ENCODE data around the gene NOC2L.
A peak's percentile ranks its signal among the peaks of the same experiment; 100 is the strongest.
"Not testable (repeated sequence)": the region's sequence is repeated elsewhere in the genome, so short reads cannot be mapped to it uniquely, and the experiment has no call there.

Gene NOC2L

DNA sequence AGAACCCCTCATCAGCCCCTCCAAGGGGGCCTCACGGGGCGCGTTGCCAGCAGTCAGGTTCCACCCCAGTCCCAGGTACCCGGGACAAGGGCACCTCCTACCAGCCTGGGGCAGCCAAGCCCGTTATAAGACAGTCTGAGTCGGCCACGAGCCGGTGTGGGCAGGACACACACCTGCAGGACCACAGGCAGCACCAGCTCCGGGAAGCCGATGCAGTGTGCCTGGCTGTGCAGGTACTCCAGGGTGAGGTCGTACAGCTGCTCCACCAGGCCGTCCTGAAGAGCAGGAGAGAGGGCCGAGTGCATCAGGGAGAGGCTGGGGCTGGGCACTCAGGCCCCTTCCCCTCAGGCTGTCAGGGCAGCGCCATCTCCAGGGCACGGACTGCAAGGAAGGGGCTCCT, 11.1 kb downstream of the NOC2L start:
- Histone ChIP-seq H3K27ac (no peak overlapping the region), H3K4me3 (no peak overlapping the region)

- H3K27ac ChIP-seq, H3K4me3 ChIP-seq: not testable (repeated sequence)
These were observed 12.2 kb downstream of the NOC2L start for GRCh38 chr1:946811-947210.

DNA sequence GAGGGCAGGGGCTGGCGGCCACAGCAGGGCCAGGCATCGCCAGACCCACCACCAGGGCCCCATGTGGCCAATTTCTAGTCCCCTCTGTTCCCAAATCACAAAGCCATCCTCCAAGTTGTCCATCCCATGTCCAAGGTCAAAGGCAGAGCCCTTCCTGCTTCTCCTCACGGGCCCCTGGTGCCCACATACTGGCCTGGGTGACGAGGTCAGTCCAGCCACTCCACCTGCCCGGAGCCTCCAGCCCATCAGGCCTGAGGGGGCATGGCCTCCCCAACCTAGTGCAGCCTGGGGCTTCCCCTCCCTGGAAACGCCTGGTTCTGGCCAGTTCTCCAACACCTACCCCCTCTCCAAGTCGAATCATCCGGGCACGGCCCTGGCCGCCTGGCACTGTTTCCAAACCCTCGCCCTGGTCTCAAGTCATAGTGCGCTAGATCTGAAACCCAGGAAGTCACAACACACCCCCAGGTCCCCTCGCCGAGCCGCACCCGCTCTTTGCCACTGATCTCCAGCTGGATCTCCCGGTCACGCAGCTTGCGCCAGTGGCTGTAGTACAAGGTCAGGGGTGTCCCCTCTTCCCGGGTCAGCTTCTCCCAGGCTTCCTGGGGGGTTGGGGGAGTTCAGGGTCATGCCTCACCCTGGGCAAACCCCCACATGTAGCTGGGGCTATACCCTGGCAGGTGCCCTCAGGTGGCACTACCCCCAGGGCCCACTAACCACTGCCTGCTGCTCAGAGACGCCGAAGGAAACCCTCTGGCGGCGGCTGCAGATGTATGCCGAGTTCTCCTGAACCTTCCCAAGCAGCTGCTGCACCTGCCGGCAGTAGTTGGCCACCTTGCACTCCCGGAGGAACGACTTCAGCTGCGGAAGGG, 13.1 kb downstream of the NOC2L start:
- Histone ChIP-seq H3K27ac (no peak overlapping the region), H3K4me3 (no peak overlapping the region)

DNA sequence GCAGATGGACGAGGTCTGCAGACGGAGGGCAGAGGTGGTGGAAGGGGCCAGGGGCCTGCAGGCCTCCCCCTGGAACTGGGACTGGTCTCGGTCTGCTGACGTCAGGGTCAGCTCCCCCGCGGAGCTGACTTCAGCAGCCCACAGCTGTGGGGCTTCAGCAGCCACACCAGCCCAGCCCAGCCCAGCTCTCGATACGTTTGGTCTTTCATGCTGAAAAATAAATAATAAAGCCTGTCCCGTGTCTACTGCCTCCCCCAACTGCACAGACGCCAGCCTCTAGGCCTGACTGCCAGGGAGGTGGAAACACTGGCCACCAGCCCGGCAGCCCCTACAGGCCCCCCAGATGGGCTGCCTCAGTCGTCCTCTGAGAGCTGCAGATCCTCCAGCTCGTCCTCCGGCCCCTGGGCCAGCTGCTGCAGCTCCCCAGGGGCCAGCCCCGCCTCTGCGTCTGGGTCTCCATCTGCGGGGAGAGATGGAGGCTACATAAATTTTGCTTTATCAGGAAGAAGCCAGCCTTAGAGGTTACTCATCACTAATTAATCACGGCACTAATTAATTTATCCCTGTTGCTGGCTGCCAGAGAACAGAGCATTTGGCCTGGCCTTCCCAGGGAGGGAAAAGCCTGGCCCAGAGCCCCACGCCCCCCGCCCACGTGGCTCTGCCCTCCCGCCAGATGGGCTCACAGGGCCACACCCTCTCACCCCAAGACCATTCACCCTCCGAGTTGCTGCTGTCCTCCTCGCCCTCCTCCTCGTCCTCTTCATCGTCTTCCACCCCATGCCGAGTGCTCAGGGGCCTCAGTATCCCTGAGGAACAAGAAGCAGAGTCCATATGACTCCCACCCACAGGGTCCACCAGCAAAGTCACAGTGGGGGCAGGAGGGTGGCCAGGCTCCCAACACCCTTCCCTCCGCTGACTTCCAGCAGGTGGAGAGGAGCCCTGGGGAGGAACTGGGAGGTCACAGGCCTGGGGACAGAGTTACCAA, 14.4 kb downstream of the NOC2L start:
- Histone ChIP-seq H3K4me3 (no peak overlapping the region), H3K27ac (no peak overlapping the region)

- Histone ChIP-seq H3K27ac (no peak overlapping the region), H3K4me3 (no peak overlapping the region)
These were observed 15.3 kb downstream of the NOC2L start for GRCh38 chr1:943545-944340.

DNA sequence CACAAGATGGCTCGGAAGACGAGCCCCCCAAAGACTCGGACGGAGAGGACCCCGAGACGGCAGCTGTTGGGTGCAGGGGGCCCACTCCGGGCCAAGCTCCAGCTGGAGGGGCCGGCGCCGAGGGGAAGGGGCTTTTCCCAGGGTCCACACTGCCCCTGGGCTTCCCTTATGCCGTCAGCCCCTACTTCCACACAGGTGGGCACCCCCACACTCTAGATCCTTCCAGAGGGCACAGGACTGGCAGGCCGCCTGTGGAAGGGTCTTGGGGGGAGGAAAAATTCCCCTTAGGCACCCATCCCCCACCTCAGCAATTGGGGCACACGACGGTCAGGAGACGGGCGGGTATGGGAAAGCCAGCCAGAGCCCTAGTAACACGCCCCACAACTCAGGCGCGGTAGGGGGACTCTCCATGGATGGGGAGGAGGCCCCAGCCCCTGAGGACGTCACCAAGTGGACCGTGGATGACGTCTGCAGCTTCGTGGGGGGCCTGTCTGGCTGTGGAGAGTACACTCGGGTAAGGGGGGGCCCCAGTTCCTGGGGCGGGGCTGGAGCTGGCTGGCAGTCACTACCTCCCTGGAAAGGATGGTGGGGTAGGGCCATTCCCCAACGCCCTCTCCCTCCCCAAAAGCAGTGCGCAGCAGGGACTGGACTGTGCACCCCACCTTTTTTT, 16.1 kb downstream of the NOC2L start:
- peak overlapping the region in 1 of 21 experiments; percentile 2 for H3K27ac ChIP-seq
- H3K4me3 ChIP-seq: peak overlapping the region in 2 of 7 experiments; percentile 34

- peak overlapping the region; percentile 18 to 34 (median 28) for H3K4me3 ChIP-seq
- peak overlapping the region in 1 of 21 experiments; percentile 2 for H3K27ac ChIP-seq
These were observed 16.6 kb downstream of the NOC2L start for GRCh38 chr1:942411-942821.

DNA sequence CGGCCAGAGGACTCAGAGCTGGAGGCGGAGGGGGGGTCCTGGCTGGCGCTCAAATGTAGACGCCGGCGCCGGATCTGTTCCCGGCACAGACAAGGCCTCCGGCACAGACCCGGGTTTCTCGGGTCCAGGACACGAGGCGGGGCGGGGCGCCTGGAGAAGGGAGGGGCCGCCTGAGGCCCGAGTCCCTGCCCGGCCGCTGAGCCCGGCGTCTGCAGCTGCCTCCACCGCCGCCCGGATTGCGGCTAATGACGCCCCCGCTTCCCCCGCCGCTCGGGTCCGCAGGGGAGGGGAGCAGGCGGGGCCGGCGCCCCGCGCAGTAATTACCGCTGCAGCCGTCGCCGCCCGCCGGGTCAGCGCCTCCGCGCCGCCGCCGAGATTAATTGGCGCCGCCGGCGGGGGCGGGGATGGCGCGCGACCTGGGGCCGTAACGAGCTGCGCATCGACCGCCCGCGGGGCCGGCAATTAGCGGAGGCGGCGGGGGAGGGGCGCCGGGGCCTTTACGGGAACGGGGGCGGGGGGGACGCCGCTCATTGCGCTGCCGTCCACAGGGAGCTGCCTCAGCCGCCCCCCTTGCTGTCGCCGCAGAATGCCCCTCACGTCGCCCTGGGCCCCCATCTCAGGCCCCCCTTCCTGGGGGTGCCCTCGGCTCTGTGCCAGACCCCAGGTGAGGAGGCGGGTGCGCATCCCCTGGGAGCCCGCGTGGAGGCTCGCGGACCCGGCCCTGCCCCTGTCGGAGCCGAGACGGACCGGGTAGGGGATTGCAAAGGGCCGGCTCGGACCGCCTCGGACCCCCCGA, 17.3 kb downstream of the NOC2L start:
- no peak overlapping the region for H3K27ac ChIP-seq
- peak overlapping the region; percentile 18 to 34 (median 28) for H3K4me3 ChIP-seq

GRCh38 chr1:941015-941587, 18.0 kb downstream of the NOC2L start:
- peak overlapping the region in 2 of 21 experiments; percentile 3 to 35 for H3K27ac ChIP-seq
- H3K4me3 ChIP-seq: peak overlapping the region in 6 of 7 experiments; percentile 15 to 34 (median 30)

DNA sequence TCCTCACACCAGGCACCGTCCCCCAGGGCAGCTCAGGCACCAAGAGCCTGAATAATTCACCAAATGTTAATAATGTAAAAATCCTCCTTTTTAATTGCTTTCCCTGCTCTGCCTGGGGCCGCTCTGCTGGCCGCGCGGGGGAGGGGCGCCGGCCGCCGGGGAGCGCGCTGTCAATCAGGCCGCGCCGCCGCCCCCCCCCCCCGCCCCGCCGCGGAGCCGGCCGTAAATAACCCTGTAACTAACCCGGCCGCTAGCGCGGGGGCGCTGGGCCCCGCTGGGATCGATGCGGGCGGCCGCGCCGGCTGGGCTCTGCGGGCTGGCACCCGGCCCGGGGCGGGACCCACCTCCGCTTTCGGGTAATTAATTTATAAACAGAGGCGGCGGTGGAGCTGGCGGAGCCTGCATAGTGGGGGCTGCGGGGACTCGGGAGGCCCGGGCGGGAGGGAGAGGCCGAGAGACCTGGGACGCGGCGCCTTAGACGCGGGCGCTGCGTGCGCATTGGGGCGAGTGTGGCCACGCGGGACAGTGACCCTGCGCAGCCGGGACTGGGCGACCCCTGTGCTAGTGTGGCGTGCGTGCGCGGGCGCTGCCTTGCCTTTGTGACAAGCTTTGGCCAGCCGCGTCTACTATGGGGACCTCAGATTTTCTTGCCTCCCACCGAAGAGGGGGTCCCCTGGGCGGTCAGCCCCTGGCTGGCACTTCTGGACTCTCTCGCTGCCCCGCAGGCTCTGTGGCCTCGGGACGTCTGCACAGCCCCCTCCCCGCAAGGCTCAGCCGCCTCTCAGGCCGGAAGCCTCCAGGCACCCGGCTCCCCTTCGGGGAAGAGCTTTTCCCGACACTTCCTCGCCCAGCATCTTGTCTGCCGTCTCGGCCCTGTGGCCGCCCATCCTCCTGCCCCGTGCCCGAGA, 18.7 kb downstream of the NOC2L start:
- H3K4me3 ChIP-seq: peak overlapping the region in 5 of 7 experiments; percentile 15 to 28 (median 17)
- peak overlapping the region in 2 of 21 experiments; percentile 3 to 35 for H3K27ac ChIP-seq

- H3K27ac ChIP-seq: no peak overlapping the region
- peak overlapping the region in 2 of 7 experiments; percentile 15 to 25 for H3K4me3 ChIP-seq
These were observed 19.4 kb downstream of the NOC2L start for GRCh38 chr1:939511-940106.

GRCh38 chr1:938711-939489, 20.2 kb downstream of the NOC2L start:
- Histone ChIP-seq H3K4me3 (no peak overlapping the region), H3K27ac (no peak overlapping the region)

DNA sequence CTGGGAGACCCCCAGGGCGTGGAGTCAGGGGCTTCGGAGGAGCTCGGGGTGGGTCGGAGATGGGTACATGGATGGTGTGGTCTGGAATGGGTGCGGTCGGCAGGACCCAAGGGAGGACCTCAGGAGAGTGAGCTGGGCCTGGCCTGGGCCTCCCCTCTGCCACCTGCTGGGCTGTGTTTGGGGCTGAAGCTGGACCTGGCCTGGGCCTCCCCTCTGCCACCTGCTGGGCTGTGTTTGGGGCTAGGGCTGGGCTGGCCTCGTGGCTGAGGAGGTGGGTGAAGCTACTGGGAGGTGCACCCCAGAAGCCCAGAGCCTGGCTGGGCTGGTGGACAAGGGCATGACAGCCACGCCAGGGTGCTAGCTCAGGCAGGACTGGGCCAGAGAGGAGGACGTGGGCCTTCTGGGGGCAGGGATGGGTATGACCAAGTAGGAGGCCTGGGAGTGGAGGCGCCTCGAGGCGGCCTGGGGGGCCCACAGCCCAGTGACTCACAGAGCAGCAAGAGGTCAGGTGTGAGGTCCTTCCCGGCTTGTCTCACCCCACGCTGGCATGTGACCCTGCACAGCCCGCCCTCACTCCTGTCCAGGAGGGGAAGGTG, 20.9 kb downstream of the NOC2L start:
- H3K4me3 ChIP-seq: no peak overlapping the region
- no peak overlapping the region for H3K27ac ChIP-seq

DNA sequence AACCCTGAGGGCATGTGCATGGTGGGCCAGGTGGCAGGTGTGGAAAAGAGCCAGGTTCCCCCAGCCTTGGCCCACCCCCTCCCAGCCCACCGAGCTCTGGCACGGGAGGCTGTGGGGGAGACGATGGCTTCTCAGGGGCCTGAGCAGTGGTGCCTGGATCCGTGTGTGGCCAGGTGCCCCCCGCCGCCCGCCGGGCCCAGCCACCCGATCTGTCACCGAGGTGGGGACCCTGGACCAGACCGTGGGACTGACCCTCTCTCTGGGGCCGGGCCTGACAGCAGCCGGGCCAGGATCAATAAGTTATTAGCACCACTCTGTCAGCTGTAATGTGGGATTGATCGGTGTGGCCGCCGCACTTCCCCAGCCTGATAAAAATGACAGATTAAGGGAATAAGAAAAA, 21.5 kb downstream of the NOC2L start:
- H3K4me3 ChIP-seq: no peak overlapping the region
- no peak overlapping the region for H3K27ac ChIP-seq

Data from skin epidermis (tissue), 12 donors.